ENCODE data around the gene RILPL1. TPM values are rescaled to one million over a fixed set of nuclear protein-coding genes. Genes with fewer than 3 reads are reported as not detected.

RILPL1 gene
- total and polyA plus RNA-seq, 10 of the 15 experiments (the other 5 are each of a cell fraction or from before 2014, with no cell fraction given), result 0.05 to 0.61 (median 0.25) TPM

GRCh38 chr12:123519141-123520001, 14.1 kb downstream of the RILPL1 start:
- TF ChIP-seq NFXL1 (IDR thresholded peaks at IDR 0.05; ENCODE audit: borderline replicate concordance) (no peak), YY1 (IDR thresholded peaks at IDR 0.05; ENCODE audit: low read depth, low read length) (no peak), ZNF274 (IDR thresholded peaks at IDR 0.05; ENCODE audit: insufficient read depth, insufficient read length) (no peak), HDAC2 (IDR thresholded peaks at IDR 0.05) (no peak), SMAD5 (IDR thresholded peaks at IDR 0.05; ENCODE audit: low read depth) (no peak), KLF5 (IDR thresholded peaks at IDR 0.05; ENCODE audit: partially characterized antibody) (no peak), SP1 (IDR thresholded peaks at IDR 0.05; ENCODE audit: low read depth, low read length) (no peak), PRDM15 (CRISPR knock-in tag; IDR thresholded peaks at IDR 0.05) (no peak), HDAC6 (IDR thresholded peaks at IDR 0.05; ENCODE audit: unreplicated experiment) (no peak), CREM (IDR thresholded peaks at IDR 0.05; ENCODE audit: low read depth) (no peak), JUNB (IDR thresholded peaks at IDR 0.05) (no peak), ZNF384 (IDR thresholded peaks at IDR 0.05; ENCODE audit: borderline replicate concordance, low read depth, low read length) (no peak)
- TF ChIP-seq, protein P1, sequence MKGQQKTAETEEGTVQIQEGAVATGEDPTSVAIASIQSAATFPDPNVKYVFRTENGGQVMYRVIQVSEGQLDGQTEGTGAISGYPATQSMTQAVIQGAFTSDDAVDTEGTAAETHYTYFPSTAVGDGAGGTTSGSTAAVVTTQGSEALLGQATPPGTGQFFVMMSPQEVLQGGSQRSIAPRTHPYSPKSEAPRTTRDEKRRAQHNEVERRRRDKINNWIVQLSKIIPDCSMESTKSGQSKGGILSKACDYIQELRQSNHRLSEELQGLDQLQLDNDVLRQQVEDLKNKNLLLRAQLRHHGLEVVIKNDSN (IDR thresholded peaks at IDR 0.05; ENCODE audit: borderline replicate concordance, extremely low read length, insufficient read depth, low read depth, low read length), result no peak
- Histone ChIP-seq H3K9ac (ENCODE audit: control insufficient read depth, insufficient read depth, low read length) (no peak overlapping the region), H4K20me1 (ENCODE audit: control insufficient read depth, insufficient read depth) (no peaks in the 10 kb centered on the region), H2AFZ (ENCODE audit: control insufficient read depth, low read depth, low read length) (no peak overlapping the region), H3K4me2 (ENCODE audit: control insufficient read depth, insufficient read depth) (no peak overlapping the region), H3K79me2 (ENCODE audit: control insufficient read depth, insufficient read depth, low read length) (no peaks in the 10 kb centered on the region), H3K27ac (ENCODE audit: control insufficient read depth, insufficient read depth) (no peak overlapping the region), H3K4me1 (ENCODE audit: control insufficient read depth, insufficient read depth, low read length) (no peaks in the 10 kb centered on the region), H3K27me3 (replicated peaks in 1 of 2; ENCODE audit: control insufficient read depth in 2 of 2, insufficient read depth in 2 of 2, low read length in 1 of 2) (no peaks in the 10 kb centered on the region), H3K36me3 (ENCODE audit: control insufficient read depth in 2 of 2, insufficient read depth in 2 of 2, low read length in 1 of 2) (no peaks in the 10 kb centered on the region), H3K4me3 (no peak overlapping the region), H3K9me3 (replicated peaks; ENCODE audit: control insufficient read depth, insufficient read depth, low read length) (no peaks in the 10 kb centered on the region)
- ATAC-seq (no peak), FAIRE-seq (no peak), DNase-seq (ENCODE audit: low read depth, low spot score) (no peak)
- BruUV-seq (replicated peaks), result no TSS peak
- ChIA-PET SMC1A (ENCODE audit: uncharacterized antibody, unreplicated experiment) (no interaction called here), CTCF (no interaction called here), POLR2A (no interaction called here), RAD21 (ENCODE audit: unreplicated experiment) (no interaction called here)
- intact Hi-C loops (cut with micrococcal nuclease; ENCODE audit: unreplicated experiment) (no loop called here), in situ Hi-C loops (cut with MboI) (no loop called here)
- WGBS (ENCODE audit: insufficient coverage, insufficient replicate concordance, low lambda C conversion rate, missing lambda C conversion rate), result 84% methylated on average over 24 of the region's 24 CpGs

All from GM12878 (cell line).